Activated CD8-positive, alpha-beta memory T cell treated with anti-CD3 and anti-CD28 coated beads, Interleukin-2, amount 50 U/mL, for 24 hours (primary cell): ENCODE results near the gene SELENOK.

Experiments
- DNase-seq: peaks from one replicate; pipeline ENCODE4 v3.0.0-alpha.2; 2020; ENCODE audit errors: extremely low read depth

Gene SELENOK

GRCh38 chr3:53842436-53843194, 49.0 kb downstream of the SELENOK start:
- no peak for DNase-seq

GRCh38 chr3:53841296-53841695, 50.4 kb downstream of the SELENOK start:
- no peak for DNase-seq

GRCh38 chr3:53837331-53837730, 54.3 kb downstream of the SELENOK start:
- no peak for DNase-seq

- no peak for DNase-seq
Measured at GRCh38 chr3:53836084-53836872, 55.4 kb downstream of the SELENOK start.

- DNase-seq: no peak
Measured at GRCh38 chr3:53835257-53835656, 56.4 kb downstream of the SELENOK start.

- DNase-seq: no peak
Measured at GRCh38 chr3:53834429-53835095, 57.1 kb downstream of the SELENOK start.
